Activated CD4-positive, alpha-beta T cell treated with anti-CD3 and anti-CD28 coated beads, Interleukin-2, Interleukin-4, amounts not matched to agents 100 ng/mL and 50 ng/mL, durations not matched to agents 16 hours and 8 hours (primary cell): Measurements from ENCODE around the gene TMC1.

Experiments
- DNase-seq: peaks from one replicate; pipeline ENCODE4 v3.0.0-alpha.2; 2020; ENCODE audit warnings: low spot score

The TMC1 gene

GRCh38 chr9:72681283-72681630, 159.8 kb downstream of the TMC1 start:
- DNase-seq: no peak

- DNase-seq: no peak
Measured at GRCh38 chr9:72684615-72685014, 163.2 kb downstream of the TMC1 start.

DNA sequence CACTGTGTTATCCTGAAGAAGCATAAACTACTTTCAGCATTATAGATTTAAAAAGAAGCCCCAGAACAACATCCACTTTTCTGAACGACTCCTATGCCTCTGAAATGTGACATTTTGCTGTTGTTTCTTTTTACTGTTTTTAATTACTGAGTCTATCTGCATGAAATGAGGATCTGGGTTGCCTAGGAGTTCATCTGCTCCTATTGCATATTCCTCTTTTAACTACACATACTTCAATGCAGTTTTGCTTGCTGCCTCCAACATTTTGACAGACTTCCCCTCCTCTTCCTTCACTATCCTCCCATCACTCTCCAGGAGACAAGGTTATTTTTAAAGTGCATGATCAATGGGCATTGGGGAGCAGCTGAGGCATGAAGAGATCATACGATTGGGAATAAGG, 164.5 kb downstream of the TMC1 start:
- no peak for DNase-seq

- no peak for DNase-seq
Measured at GRCh38 chr9:72687331-72687730, 165.9 kb downstream of the TMC1 start.

DNA sequence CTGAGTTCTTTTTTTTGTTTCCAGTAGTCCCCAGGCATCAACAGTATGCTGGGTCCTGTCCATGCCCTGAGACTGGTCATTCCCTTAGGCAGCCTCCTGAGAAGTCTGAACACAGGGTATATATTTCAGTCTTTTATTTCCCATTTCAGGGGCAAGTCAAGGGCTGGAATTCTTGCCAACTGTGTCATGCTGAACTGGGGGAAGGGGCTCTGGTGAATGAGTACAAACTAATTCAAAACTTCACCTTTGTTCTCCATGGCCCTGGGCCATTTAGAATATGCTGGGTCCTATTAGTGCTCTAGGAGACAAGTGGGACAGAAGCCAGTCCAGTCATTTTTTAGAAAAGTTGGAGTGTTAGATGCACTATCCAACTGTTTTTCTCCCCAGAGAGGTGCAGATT, 170.3 kb downstream of the TMC1 start:
- DNase-seq: no peak

- no peak for DNase-seq
Measured at GRCh38 chr9:72695365-72695764, 174.0 kb downstream of the TMC1 start.

DNA sequence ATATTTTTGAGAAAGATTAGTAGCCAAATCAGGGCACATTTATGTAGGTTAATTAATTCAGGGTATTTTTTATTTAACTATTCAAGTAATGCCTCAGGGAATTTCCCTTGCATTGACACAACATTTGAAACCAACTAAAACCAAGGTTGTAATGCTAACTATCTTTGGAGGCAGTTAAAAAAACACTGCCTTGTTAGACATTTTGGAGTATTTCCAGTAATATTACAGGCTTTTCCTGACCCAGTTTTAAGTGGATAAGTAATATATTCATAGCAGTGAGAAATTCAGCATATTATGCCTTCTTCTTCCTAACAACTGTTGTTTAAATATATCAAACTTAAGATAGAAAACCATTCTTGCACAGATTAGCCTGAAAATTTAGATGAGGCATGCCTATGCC, 175.1 kb downstream of the TMC1 start:
- DNase-seq: no peak

DNA sequence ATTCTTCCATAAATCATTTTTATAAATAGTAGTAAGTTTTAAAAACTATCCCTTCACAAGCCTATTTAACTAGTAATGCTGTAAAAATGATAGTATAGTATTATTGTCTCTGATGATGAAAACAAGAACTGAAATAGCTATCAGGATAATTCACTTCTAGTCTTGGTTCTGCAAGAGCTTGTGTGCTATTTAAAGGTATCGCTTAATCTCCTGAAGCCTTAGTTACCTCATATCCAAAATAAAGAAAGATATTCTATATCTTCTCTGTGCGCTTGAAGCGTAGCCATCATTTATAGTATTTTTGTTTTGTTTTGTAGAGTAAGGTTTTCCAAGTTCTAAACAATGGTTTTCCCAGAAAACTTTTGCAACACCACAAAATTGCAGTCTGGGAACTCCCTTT, 180.1 kb downstream of the TMC1 start:
- no peak for DNase-seq

DNA sequence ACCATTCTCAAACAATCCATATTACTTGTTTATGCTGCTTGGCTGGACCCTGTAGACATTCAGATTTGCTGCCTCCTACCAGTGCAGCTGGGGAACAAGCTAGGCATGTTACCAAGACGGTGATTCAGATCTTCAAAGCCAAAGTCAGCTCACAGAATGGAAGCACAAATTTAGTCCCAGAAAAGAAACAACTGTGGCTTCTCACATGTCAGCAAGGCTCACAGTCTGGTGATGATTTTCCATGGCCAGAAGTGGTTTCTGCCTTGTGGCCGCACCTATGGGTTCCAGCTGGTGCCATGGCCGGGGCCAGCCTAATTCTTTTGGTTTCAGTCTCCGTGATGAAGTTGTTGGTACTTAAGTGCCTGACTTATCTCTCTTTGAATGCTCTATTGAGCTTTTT, 182.2 kb downstream of the TMC1 start:
- DNase-seq: no peak

GRCh38 chr9:72704688-72705375, 183.4 kb downstream of the TMC1 start:
- no peak for DNase-seq

DNA sequence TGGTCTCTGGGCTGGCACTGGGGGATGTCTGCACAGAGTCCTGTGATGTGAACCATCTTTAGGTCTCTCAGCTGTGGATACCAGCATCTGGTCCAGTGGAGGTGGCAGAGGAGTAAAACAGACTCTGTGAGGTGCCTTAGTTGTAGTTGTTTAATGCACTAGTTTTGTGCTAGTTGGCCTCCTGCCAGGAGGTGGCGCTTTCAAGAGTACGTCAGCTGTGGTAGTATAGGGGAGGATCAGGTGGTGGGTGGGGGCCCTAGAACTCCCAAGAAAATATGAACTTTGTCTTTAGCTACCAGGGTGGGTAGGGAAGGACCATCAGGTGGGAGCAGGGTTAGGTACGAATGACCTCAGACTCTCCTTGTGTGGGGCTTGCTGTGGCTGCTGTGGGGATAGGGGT, 197.1 kb downstream of the TMC1 start:
- DNase-seq: no peak

- DNase-seq: no peak
Measured at GRCh38 chr9:72721067-72721466, 199.7 kb downstream of the TMC1 start.

- no peak for DNase-seq
Measured at GRCh38 chr9:72726947-72727346, 205.5 kb downstream of the TMC1 start.

DNA sequence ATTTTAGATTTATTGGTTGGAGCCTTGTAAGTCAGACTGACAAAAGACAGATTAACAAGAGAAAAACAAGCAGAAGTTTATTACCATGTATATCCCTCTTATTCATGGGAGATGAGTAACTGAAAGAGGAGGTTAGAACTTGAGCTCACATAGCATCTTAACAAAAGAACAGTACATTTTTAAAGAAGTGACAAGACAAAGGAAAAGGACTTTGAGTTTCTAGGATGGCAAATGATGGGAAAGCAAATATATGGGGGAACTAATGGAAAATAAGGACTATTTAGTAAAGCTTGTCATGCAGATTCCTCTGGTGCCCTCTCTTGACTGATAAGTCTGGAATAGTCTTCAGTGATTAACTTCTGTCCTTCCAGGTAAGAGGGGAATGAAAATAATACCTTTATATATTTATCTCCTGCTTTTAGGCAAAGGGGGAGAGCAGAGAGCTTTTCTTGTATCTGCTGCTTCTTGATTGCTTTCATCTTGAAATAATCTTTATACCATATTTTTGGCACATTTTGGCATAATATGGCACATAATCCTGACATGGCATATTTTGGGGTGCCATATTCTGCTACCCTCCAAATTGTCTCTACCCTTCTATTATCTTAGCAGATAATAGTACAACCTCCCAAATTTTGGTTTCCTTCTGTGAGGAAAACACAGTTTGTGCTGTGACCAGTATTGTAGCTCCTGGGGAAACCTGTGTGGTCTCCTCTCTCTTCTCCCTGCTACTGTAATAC, 206.8 kb downstream of the TMC1 start:
- no peak for DNase-seq

- no peak for DNase-seq
Measured at GRCh38 chr9:72733895-72734294, 212.5 kb downstream of the TMC1 start.

- no peak for DNase-seq
Measured at GRCh38 chr9:72734631-72735030, 213.2 kb downstream of the TMC1 start.

- no peak for DNase-seq
Measured at GRCh38 chr9:72743836-72744235, 222.4 kb downstream of the TMC1 start.

DNA sequence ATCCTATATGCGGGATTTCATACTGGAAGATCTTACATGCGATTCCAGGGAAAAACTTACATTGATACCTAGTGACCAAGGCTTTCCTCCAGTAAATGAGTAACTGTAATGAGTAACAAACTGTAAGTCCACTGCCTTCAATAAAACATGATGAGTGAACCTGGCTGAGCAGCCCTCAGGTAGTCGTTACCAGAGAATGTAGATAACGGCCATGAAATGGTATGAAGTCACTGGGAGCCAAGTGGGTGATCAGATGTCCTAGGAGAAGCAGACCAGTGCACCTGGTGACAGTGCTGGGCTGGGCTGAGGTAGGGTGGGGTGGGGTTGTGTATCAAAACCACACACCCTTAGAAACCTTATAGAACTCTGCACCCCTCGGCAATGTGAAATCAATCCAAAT, 227.9 kb downstream of the TMC1 start:
- no peak for DNase-seq

DNA sequence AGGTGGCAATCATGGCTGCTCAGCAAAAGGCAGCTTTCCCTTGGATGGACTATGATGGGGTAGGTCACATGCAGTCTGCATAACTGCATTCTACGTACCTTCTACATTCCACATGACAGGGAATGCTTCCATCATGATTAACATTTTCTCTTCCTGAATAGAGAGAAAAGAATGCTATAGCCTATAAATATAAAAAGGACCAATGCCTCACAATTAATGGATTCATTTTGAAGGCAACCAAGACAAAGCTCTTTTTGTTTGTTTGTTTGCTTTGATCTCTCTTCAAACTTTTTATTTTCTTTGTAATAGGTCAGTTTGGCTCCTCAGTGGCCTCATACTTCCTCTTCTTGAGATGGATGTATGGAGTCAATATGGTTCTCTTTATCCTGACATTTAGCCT, 230.1 kb downstream of the TMC1 start:
- no peak for DNase-seq

- no peak for DNase-seq
Measured at GRCh38 chr9:72753266-72753893, 232.0 kb downstream of the TMC1 start.

- DNase-seq: no peak
Measured at GRCh38 chr9:72755836-72756235, 234.4 kb downstream of the TMC1 start.

DNA sequence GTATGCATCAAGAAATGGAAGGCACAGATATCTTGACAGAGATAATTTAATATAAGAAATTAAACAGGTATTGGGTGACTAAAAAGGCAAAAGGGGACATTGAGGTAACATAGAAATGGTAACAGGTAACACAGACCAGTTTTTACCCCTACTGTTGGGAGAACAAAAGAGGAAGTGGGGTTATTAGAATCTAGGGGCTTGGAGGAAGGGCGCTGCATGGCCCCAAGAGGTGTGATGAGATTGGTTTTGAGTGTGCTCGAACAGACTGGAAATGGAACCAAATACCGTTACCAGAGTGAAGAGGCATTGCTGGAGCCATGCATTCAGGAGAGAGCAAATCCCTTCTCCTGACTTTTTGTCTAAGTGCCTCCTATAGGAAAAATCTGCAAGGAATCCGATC, 237.5 kb downstream of the TMC1 start:
- no peak for DNase-seq

GRCh38 chr9:72763022-72763421, 241.6 kb downstream of the TMC1 start:
- no peak for DNase-seq

DNA sequence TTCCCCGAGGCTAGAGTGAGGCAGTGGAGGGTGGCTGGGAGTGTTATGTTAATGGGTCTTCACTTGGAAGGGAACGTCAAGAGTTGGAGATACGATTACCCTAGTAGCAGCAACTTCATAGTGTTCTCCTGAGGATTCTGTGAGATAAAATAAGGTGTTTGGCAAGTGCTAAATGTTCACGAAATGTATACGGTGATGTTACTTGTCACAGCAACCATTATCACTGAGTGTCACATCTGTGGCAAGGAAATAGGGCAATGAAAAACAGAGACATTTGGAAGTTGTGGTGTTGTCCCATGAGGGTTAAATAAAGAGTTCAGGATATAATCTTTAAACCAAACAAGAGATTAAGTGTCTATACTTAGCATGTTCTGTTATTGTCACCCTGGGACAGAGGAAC, 248.1 kb downstream of the TMC1 start:
- no peak for DNase-seq
